ENCODE data around the gene EMD.

Gene EMD

DNA sequence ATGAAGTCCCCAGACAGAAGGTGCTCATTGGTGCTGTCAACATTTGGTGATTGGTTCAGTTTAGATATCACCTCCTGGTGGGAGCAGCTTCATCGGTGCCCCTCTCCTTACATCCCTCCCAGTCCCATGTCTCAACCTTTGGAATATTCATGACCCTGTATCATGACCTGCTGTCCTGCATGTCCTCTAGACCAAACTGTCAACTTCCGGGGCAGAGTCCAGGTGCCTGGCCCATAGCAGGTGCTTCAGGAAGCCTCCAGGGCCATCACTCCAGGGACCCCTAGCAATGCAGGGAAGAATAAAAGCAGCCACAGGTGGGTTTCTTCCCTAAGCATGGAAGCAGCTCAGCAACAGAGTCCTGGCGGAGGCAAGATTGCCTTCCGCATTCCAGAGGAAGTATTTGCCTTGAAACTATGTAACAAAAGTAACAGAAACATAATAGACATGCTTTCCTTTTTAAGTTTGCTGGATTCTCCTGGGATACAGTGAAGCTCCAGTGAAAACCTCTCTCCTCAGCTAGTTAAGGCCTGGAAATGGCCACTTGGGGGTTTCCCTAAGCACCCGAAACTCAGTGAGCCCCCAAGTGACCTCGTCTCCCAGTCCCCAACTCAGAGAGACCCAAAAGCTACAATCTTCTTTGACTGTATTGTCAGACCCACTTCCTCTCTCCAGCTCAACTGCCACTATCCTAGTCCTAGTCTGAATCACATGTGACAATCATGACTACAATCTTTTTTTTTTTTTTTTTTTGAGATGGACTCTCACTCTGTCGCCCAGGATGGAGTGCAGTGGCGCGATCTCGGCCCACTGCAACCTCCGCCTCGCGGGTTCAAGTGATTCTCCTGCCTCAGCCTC, 48.0 kb downstream of the EMD start:
- no peak for DNase-seq

DNA sequence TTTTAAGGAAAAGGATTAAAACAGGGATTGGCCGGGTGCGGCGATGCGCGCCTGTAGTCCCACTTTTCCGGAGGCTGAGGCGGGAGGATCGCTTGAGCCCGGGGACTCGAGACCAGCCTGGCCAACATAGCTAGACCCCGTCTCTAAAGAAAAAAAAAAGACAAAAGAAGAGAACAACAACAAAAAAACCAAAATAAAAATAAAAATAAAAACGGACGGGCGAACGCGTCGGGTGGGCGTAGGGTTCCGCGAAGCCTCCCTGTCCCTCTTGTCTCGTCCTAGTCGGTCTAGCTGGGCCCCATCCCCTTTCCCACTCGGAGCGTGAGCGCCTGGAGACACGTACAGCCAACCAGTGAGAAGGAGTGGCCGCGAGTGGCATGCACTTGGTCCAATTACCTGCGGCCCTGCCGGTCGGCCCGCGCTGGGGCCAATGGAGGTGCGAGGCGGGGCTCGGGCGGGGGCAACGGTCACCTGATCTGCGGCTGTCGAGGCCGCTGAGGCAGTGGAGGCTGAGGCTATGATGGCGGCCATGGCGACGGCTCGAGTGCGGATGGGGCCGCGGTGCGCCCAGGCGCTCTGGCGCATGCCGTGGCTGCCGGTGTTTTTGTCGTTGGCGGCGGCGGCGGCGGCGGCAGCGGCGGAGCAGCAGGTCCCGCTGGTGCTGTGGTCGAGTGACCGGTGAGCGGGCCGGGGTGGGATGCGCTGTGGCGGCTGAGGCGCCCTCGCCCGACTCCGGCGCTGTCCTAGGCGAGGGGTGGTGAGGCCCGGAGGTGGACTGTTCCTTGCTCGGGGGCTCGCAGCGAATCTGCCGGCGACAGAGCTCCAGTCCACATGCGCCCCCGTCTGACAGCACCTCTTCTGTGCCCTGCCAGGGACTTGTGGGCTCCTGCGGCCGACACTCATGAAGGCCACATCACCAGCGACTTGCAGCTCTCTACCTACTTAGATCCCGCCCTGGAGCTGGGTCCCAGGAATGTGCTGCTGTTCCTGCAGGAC, 49.4 kb downstream of the EMD start, which contains the start of gene ATP6AP1:
Gene ATP6AP1, plus strand, starts transcription at position 502 of the 996 bp plus-strand sequence. Its CDS starts 16 bp downstream, at position 518.
- peak; percentile 77 to 80 for DNase-seq

DNA sequence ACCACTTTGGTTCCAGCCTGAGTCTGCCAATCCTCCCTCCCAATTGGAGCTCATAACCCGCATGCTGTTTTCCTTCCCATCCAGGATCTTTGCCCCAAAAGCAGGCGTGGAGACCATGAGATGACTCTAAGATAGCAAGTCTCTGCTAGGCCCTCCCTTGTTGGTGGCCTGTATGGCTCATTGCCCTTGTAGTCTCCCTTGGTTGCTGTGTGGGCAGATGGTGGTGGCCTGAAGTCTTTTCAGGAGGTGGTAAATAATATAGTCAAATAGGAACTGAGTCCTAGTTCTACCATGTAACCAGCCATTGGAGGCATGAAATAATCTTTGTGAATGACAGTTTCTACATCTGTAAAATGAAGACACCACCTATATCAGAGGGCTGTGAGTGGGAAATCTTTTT, 50.6 kb downstream of the EMD start:
- DNase-seq: no peak

DNA sequence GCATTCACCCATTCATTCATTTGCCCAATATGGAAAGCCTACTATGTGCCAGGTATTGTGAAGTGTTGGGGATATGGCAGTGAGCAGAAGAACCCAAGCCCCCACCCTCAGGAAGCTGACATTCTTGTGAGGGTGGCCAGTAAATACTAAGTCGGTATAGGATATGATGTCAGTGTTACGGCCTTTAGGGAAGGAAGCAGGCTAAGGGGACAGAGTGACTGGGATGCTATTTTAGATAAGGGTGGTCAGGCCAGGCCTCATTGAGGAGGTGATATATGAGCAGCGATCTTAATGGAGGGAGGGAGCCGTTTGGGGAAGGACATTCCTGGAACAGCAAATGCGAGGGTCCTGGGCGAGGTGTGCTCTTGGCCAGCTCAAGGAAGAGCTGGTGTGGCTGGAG, 51.4 kb downstream of the EMD start:
- no peak for DNase-seq

DNA sequence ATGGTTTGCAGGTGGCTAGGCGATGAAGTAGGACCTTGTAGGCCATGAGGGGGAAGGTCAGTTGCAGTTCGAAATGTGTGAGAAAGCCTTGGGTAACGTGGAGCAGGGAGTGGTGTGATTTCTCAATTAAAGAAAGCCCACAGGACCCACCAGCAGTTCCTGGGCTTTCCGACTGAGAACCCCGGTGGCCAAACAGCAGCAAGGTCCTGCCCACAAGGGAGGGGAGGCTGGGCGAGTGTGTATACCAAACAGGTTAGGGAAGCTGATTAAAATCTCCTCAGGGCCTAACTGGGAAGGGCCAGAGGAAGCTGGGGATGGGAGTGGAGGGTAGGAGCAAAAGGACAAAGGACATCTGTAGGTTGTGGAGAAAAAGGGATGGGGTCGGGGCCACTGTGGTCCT, 51.8 kb downstream of the EMD start:
- DNase-seq: no peak
